ENCODE measurements around the gene OSMR.

GRCh38 chr5:38929838-38930237, 84.0 kb downstream of the OSMR start:
- TF ChIP-seq POLR2A (IDR thresholded peaks at IDR 0.05; ENCODE audit: low read length), result no peak
- no peak for TF ChIP-seq GATA1 (IDR thresholded peaks at IDR 0.05; ENCODE audit: low read depth, low read length)

Measured in erythroblast (primary cell).